IMR-90 (cell line): ENCODE measurements around the gene GK. TPM values are rescaled to one million over a fixed set of nuclear protein-coding genes. Genes with fewer than 3 reads are reported as not detected.

Experiments used
- ATAC-seq: fragments of 200-7000 bp; cut with Tn5 transposase; 2 replicates; pipeline ENCODE4 v1.9.1; 2020; ENCODE audit warnings: low read depth, mild to moderate bottlenecking, moderate library complexity
- BruUV-seq: library from RNA; stranded (reverse); fragments of 400-500 nt; replicated peaks from 2 replicates; lab custom pipeline; 2021; lab: Mats Ljungman, UMichigan
- CTCF ChIA-PET: fragments of 300-600 bp; formaldehyde crosslinking; extraction: SDS; loops from one replicate; lab custom pipeline; 2021; ENCODE audit warnings: antibody characterized with exemption; lab: Yijun Ruan, JAX
- POLR2A ChIA-PET: fragments of 300-600 bp; sonication (Branson Sonifier 250); formaldehyde crosslinking; loops from one replicate; lab custom pipeline; 2022; ENCODE audit warnings: antibody characterized with exemption; ENCODE audit not compliant: unreplicated experiment; lab: Charles Lee
- DNase-seq: peaks from one replicate; pipeline ENCODE4 v3.0.0; 2013
- H2AFZ ChIP-seq: replicated peaks from 2 replicates; pipeline ENCODE3; 2013; ENCODE audit warnings: low read length, mild to moderate bottlenecking; ENCODE audit not compliant: poor library complexity
- H2AK5ac ChIP-seq: 2 replicates; pipeline ENCODE4 v1.6.1; 2013; ENCODE audit warnings: low read depth, low read length, inconsistent platforms
- H2AK9ac ChIP-seq: replicated peaks from 2 replicates; pipeline ENCODE3; 2013; ENCODE audit warnings: mild to moderate bottlenecking, low read depth, low read length, moderate library complexity; ENCODE audit not compliant: poor library complexity
- H2BK120ac ChIP-seq: 2 replicates; pipeline ENCODE4 v1.6.1; 2013; ENCODE audit warnings: low read depth, low read length, inconsistent platforms
- H2BK15ac ChIP-seq: 3 replicates; pipeline ENCODE4 v1.6.1; 2013; ENCODE audit warnings: low read depth, low read length, inconsistent platforms
- H2BK20ac ChIP-seq: 2 replicates; pipeline ENCODE4 v1.6.1; 2013; ENCODE audit warnings: low read depth, mild to moderate bottlenecking, inconsistent platforms, low read length, moderate library complexity
- H2BK5ac ChIP-seq: 2 replicates; pipeline ENCODE4 v1.6.1; 2013; ENCODE audit warnings: mild to moderate bottlenecking, low read depth, low read length, inconsistent platforms; ENCODE audit not compliant: poor library complexity, severe bottlenecking
- H3K14ac ChIP-seq: replicated peaks from 2 replicates; pipeline ENCODE4 v1.6.1; 2013; ENCODE audit warnings: low read depth, low read length, inconsistent platforms
- H3K18ac ChIP-seq: 2 replicates; pipeline ENCODE4 v1.6.1; 2013; ENCODE audit warnings: low read depth, low read length, control low read depth
- H3K23ac ChIP-seq: 2 replicates; pipeline ENCODE4 v1.6.1; 2013; ENCODE audit warnings: low read depth, low read length, inconsistent platforms
- H3K27ac ChIP-seq: 2 replicates; pipeline ENCODE4 v1.5.1; 2013; ENCODE audit warnings: mild to moderate bottlenecking, control low read depth, low read length; ENCODE audit not compliant: insufficient read depth
- H3K27me3 ChIP-seq: 2 replicates; pipeline ENCODE4 v1.6.1; 2013; ENCODE audit warnings: low read length; ENCODE audit not compliant: control insufficient read depth, insufficient read depth
- H3K36me3 ChIP-seq: 2 replicates; pipeline ENCODE4 v1.6.1; 2013; ENCODE audit warnings: low read length, mixed read lengths; ENCODE audit not compliant: control insufficient read depth, insufficient read depth
- H3K4ac ChIP-seq: 2 replicates; pipeline ENCODE4 v1.6.1; 2013; ENCODE audit warnings: low read depth, low read length, inconsistent platforms
- H3K4me1 ChIP-seq: 2 replicates; pipeline ENCODE4 v1.6.1; 2013; ENCODE audit warnings: low read length, mixed read lengths; ENCODE audit not compliant: control insufficient read depth, insufficient read depth
- H3K4me2 ChIP-seq: 2 replicates; pipeline ENCODE4 v1.6.1; 2013; ENCODE audit warnings: low read depth, mild to moderate bottlenecking, control low read depth, low read length, moderate library complexity
- H3K4me3 ChIP-seq: 2 replicates; pipeline ENCODE4 v1.5.1; 2013; ENCODE audit warnings: low read depth, mild to moderate bottlenecking, control low read depth, low read length, moderate library complexity; ENCODE audit not compliant: insufficient read depth
- H3K56ac ChIP-seq: 2 replicates; pipeline ENCODE4 v1.6.1; 2013; ENCODE audit warnings: low read length, inconsistent platforms; ENCODE audit not compliant: insufficient read depth; ENCODE audit errors: extremely low read depth
- H3K79me1 ChIP-seq, 2 experiments: 2 replicates each; pipeline ENCODE4 v1.6.1; 2013; ENCODE audit warnings: low read length in 2 of 2, inconsistent platforms in 1 of 2, low read depth in 1 of 2
- H3K9ac ChIP-seq: 2 replicates; pipeline ENCODE4 v1.6.1; 2013; ENCODE audit warnings: low read depth, low read length, control low read depth
- H3K9me1 ChIP-seq: 2 replicates; pipeline ENCODE4 v1.6.1; 2013; ENCODE audit warnings: low read length, inconsistent platforms; ENCODE audit not compliant: insufficient read depth
- H3K9me3 ChIP-seq: 2 replicates; pipeline ENCODE4 v1.6.1; 2013; ENCODE audit warnings: low read length; ENCODE audit not compliant: control insufficient read depth, insufficient read depth
- H4K20me1 ChIP-seq: 2 replicates; pipeline ENCODE4 v1.6.1; 2013; ENCODE audit warnings: low read length, inconsistent platforms; ENCODE audit not compliant: insufficient read depth
- H4K5ac ChIP-seq: 2 replicates; pipeline ENCODE4 v1.6.1; 2013; ENCODE audit warnings: mild to moderate bottlenecking, low read depth, low read length, control low read depth
- H4K8ac ChIP-seq, 2 experiments: 2 replicates each; pipeline ENCODE4 v1.6.1; 2013; ENCODE audit warnings: low read depth in 2 of 2, low read length in 2 of 2, control low read depth in 1 of 2, inconsistent platforms in 1 of 2
- H4K91ac ChIP-seq: 2 replicates; pipeline ENCODE4 v1.6.1; 2013; ENCODE audit warnings: low read depth, low read length, inconsistent platforms; ENCODE audit not compliant: insufficient read depth
- BHLHE40 ChIP-seq: fragments of 150-350 bp; IDR thresholded peaks from 2 replicates; pipeline ENCODE4 v1.6.1; 2016; ENCODE audit warnings: mild to moderate bottlenecking, low read depth, low read length
- CTCF ChIP-seq: conservative IDR thresholded peaks from 2 replicates; pipeline ENCODE4 v1.5.1; 2012; ENCODE audit warnings: mild to moderate bottlenecking, low read depth, low read length, improper control_type of control experiment
- FOS ChIP-seq: fragments of 150-350 bp; IDR thresholded peaks from 2 replicates; pipeline ENCODE4 v1.6.1; 2016; ENCODE audit warnings: low read depth, low read length
- MAFK ChIP-seq: IDR thresholded peaks from 2 replicates; pipeline ENCODE4 v1.6.1; 2012; ENCODE audit warnings: low read depth, low read length, improper control_type of control experiment
- MXI1 ChIP-seq: IDR thresholded peaks from 2 replicates; pipeline ENCODE4 v1.6.1; 2012; ENCODE audit warnings: low read depth, mild to moderate bottlenecking, low read length, moderate library complexity, borderline replicate concordance
- RCOR1 ChIP-seq: IDR thresholded peaks from 2 replicates; pipeline ENCODE4 v1.6.1; 2012; ENCODE audit warnings: mild to moderate bottlenecking, low read length, improper control_type of control experiment; ENCODE audit not compliant: insufficient replicate concordance
- SMC3 ChIP-seq: fragments of 150-350 bp; IDR thresholded peaks from 2 replicates; pipeline ENCODE4 v1.6.1; 2016; ENCODE audit warnings: low read depth, mild to moderate bottlenecking, antibody characterized with exemption, low read length, moderate library complexity
- USF2 ChIP-seq: fragments of 150-350 bp; IDR thresholded peaks from 2 replicates; pipeline ENCODE4 v1.6.1; 2017; ENCODE audit warnings: mild to moderate bottlenecking, antibody characterized with exemption, low read length, low read depth
- WGBS, 2 experiments: methylation state at CpG; one replicate each; pipeline versions ENCODE4 v1.1.5 to v1.1.7; 2013; ENCODE audit warnings: missing lambda C conversion rate in 2 of 2; ENCODE audit not compliant: insufficient read length in 1 of 2; ENCODE audit errors: extremely low coverage in 2 of 2; 5-methylcytosine and 5-hydroxymethylcytosine counted together
- dilution Hi-C: fragments of 300-500 bp; cut with HindIII; formaldehyde crosslinking; loops from one replicate; pipeline ENCODE4 v1.14.3; 2018; ENCODE audit warnings: low sequenced_read_pairs; ENCODE audit not compliant: unreplicated experiment
- in situ Hi-C: fragments of 300-500 bp; cut with MboI; formaldehyde crosslinking; loops from 3 replicates; pipeline ENCODE4 v1.14.3; 2019; ENCODE audit warnings: low sequenced_read_pairs, inconsistent platforms, mixed read lengths
- intact Hi-C: fragments of 100-400 bp; cut with micrococcal nuclease; formaldehyde crosslinking; loops from 2 replicates; pipeline ENCODE4 v1.10.0; 2022
- polyA plus RNA-seq, 3 experiments: library from polyadenylated mRNA; depleted of rRNA; stranded (reverse); fragments of >200 nt; gene quantifications; 2 replicates each; pipeline ENCODE4 v1.2.3, GENCODE V29; 2012; ENCODE audit warnings: low replicate concordance in 1 of 3
- total RNA-seq: library from RNA; depleted of rRNA; stranded (reverse); fragments of >200 nt; gene quantifications from 2 replicates; pipeline ENCODE4 v1.2.3, GENCODE V29; 2012

GK gene
- total and polyA plus RNA-seq, 2 of the 4 experiments (the other 2 are of a cell fraction): 7.6 to 9.3 TPM

- no CpG with 5 or more reads among the region's 7 CpGs for WGBS, 2 experiments
- in situ Hi-C loops: no loop called here
- intact Hi-C loops: no loop called here
These were observed 35.0 kb upstream of the GK start for GRCh38 chrX:30618160-30618765.

More at GRCh38 chrX:30618160-30618765, 35.0 kb upstream of the GK start:
- no peaks in the 10 kb centered on the region for H4K20me1 ChIP-seq
- no peak overlapping the region for H2BK5ac ChIP-seq
- POLR2A ChIA-PET: no interaction called here
- no peak overlapping the region for H3K4ac ChIP-seq
- H3K27ac ChIP-seq: no peak overlapping the region
- H2AK5ac ChIP-seq: no peak overlapping the region
- peak overlapping the region; percentile 34 for H2AFZ ChIP-seq
- no peak overlapping the region for H3K4me3 ChIP-seq
- H2BK120ac ChIP-seq: no peak overlapping the region
- H4K8ac ChIP-seq: no peak overlapping the region; a peak in 1 of 4 replicates
- 0 out of 2 replicates have a peak overlapping the region, but pooled peaks have one; percentile 22 for H2BK20ac ChIP-seq
- no peak overlapping the region for H3K23ac ChIP-seq
- no peak overlapping the region for H4K5ac ChIP-seq
- no peaks in the 10 kb centered on the region for H3K27me3 ChIP-seq
- H4K91ac ChIP-seq: no peak overlapping the region
- 0 out of 2 replicates have a peak, but pooled peaks have one; percentile 16 for TF ChIP-seq CTCF
- no peak for TF ChIP-seq FOS
- no peak for TF ChIP-seq MAFK
- no peak for TF ChIP-seq BHLHE40
- TF ChIP-seq USF2: no peak
- no peak for TF ChIP-seq RCOR1
- no peak for TF ChIP-seq MXI1
- no peak for TF ChIP-seq SMC3
- no peak overlapping the region for H3K4me2 ChIP-seq
- ATAC-seq (no peak), DNase-seq (no peak)
- peaks cover 2% of the 10 kb centered on the region; the same call in 1 of the 2 replicates for H3K4me1 ChIP-seq
- no peak overlapping the region for H3K56ac ChIP-seq
- H3K9me1 ChIP-seq: no peaks in the 10 kb centered on the region; the same call in 1 of the 2 replicates
- no peaks in the 10 kb centered on the region for H3K79me1 ChIP-seq
- H3K18ac ChIP-seq: no peak overlapping the region
- no TSS peak for BruUV-seq
- no peak overlapping the region for H3K9ac ChIP-seq
- H2AK9ac ChIP-seq: no peak overlapping the region
- CTCF ChIA-PET: interaction anchor here (0.8 to 1.0 kb wide), 2 partner anchors 49 to 943 kb away, joined by 3 to 6 read pairs; no protein-coding TSS in a partner anchor
- H2BK15ac ChIP-seq: peak overlapping the region; percentile 22; the same call in 1 of the 3 replicates
- no peaks in the 10 kb centered on the region for H3K36me3 ChIP-seq
- dilution Hi-C loops: no loop called here
- peaks cover 7% of the 10 kb centered on the region for H3K9me3 ChIP-seq
- H3K14ac ChIP-seq: no peak overlapping the region
